GM21423 (cell line): ENCODE data around the gene QSOX2.

ENCODE experiments used
- ATAC-seq: cut with Tn5 transposase; IDR thresholded peaks from one replicate; pipeline ENCODE4 v1.9.1; 2021; ENCODE audit warnings: mild to moderate bottlenecking, moderate library complexity; ENCODE audit not compliant: unreplicated experiment

Gene QSOX2

DNA sequence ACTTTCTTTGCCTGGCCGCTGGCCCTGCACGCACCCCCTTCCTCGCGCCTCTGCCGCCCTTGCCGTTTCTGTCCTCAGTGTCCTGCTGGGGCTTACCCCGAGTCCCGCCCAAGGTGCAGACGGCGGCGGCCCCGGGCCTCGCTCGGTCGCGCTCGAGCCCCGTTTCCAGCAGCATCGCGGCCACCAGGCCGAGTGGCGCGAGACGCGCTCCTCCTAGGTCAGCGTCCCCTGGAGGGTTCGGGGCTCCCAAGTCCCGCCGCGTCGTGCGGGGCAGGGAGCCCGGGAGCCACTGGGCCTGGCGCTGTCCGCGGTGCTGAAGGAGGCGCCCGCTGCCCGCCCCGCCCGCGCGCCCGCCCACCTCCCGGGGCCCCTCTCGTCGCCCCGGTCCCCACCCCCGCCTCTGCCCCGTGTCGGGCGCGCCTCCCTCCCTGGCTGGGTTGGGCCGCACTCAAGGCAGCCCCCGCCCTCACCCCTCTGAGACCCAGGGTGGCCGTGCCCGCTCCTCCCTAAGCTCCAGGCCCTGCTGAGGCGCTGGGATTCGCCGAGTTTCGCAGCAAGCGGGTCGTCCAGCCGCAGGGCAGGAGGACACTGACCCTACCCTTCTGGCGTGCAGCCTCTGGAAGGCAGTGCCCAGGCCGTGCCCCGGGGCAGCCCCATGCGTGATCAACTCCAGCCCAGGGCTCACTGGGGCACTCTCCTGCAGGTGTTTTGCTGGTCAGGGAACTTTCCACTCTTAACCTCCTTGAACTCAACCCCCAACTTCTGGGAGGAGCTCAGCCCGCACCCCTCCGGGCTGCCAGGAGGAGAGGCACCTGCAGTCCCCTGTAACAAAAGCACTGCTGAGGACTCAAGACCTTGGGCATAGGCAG lies 40.5 kb downstream of the QSOX2 start, which contains the start of gene LHX3:
Gene LHX3, minus strand, starts transcription at position 291 of the 869 bp plus-strand sequence. Its CDS starts 116 bp downstream, at position 175.
- ATAC-seq: no peak

GRCh38 chr9:136204145-136204805 lies 41.3 kb downstream of the QSOX2 start:
- no peak for ATAC-seq

GRCh38 chr9:136203408-136204144 lies 42.0 kb downstream of the QSOX2 start:
- ATAC-seq: no peak

DNA sequence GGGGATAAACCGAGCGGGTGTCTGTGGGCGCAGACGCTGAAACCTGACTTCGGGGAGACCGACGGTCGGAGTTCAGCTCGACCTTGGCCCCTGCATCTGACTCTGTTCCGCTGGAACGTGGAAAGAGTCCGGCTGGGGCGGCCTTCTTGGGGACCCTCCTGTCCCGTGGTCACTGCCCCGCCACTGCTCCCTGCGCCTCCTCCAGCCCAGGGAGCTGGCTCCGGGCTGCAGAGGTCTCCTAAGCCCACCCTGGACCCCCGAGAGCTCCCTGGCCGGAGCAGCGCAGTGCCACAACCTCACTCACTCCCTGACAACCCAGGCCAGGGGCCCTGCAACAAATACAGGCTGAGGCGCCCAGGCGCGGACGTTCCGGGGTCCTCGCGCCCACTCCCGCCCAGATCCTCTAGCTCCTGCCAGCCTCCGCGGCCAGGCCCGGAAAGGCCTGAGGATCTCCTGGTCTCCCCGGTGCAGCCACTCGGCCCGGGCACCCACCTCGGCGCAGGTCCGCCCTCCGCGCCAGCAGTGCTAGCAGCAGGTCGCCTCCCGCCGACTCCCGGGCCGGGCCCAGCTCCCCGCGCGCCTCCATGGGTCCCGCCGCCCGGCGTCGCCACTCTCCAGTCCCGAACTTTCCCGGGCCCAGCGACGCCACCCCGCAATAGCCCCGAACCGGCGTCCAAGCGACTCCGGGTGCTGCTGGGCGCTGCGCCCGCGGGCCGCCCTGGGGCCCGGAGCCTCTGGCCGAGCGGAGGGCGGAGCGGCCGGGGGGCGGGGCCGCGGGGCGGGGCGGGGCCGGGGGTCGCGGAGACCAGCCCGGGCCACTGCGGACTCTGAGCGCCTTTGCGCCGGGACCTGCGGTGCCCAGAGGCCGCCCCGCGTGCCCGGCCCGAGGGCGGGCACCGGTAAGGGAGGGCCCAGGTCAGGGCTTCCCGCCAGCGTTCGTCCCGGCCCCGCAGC lies 42.9 kb downstream of the QSOX2 start:
- no peak for ATAC-seq

DNA sequence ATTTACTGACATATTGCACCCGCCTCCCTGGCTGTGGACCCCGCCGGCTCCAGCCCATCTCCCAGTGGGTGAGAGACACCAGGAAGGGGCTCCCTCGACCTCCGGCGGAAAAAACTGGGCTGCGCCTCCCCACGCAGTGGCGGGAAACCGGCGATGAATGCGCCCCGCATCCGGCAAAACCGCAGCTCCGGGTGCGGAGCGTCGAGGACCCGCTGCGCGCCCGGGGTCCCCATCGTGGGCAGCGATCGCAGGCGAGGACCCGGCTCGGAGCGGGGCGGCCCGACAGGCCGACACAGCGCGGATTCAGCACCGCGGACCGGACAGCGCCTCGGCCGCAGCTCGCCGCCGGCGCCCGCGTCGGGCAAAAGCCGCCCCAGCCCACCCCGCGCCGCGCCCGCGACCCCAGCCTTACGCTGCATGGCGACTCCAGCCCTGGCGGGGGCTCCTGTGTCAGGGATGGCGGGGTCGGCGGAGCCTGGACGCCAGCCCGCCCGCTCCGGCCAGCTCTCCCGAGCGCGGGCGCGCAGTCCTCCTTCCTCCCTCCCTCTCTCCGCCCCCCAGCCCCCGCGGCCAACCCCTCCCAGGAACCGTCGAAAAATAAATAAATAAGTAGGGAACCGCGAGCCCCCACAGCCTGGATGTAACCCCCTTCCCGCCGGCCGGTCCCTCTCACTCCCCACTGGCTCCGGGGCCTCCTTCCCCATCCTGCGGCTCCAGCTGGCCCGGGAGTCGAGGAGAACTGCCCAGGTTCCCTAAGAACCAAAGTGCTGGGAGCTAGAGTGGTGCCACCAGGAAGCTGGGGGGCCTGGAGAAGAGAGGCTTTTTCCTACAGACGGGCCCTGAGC lies 43.8 kb downstream of the QSOX2 start:
- no peak for ATAC-seq

DNA sequence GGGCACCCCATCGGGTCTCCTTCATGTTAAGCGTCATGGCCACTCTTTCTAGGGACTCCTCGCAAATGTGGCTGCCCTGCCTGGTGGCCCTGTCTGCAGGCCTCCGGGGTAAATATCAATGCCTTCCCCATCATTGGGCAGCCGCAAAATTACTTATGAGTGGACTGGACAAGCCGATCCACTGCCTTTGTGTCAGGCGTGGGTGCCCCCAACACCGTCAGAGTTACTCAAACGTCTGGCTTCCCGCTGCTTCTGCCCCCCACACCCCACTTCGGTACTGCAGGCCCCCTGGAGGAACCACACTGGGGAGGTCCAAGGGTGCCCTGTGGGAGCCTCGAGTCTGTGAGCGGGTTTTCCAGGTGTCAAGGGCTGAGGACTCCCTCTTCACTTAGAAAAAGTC lies 44.4 kb downstream of the QSOX2 start:
- ATAC-seq: no peak

- ATAC-seq: no peak
Observed at GRCh38 chr9:136200424-136200823, 45.2 kb downstream of the QSOX2 start.

- ATAC-seq: no peak
Observed at GRCh38 chr9:136199391-136200288, 46.0 kb downstream of the QSOX2 start.

DNA sequence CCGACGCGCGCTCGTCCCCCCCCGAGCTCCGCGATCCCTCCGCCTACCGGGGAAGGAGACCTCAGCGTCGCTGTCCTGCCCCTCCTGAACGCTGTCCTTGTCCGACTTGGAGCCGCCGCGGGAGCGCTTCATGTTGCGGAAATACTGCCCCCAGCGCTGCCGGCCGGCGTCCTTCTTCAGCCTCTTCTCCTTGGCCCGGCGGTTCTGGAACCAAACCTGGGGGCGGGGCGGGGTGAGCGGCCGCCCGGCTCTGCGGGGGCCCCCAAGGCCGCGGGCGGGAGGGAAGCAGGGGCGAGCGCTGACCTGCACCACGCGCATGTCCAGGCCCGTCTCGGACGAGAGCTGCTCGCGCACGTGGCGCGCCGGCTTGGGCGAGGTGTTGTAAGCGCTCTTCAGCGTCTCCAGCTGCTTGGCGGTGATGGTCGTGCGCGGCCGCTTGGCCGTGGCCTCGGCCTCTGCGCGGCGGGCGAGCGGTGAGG lies 47.0 kb downstream of the QSOX2 start:
- no peak for ATAC-seq

GRCh38 chr9:136197930-136198604 lies 47.5 kb downstream of the QSOX2 start:
- no peak for ATAC-seq

GRCh38 chr9:136197084-136197875 lies 48.3 kb downstream of the QSOX2 start:
- no peak for ATAC-seq

DNA sequence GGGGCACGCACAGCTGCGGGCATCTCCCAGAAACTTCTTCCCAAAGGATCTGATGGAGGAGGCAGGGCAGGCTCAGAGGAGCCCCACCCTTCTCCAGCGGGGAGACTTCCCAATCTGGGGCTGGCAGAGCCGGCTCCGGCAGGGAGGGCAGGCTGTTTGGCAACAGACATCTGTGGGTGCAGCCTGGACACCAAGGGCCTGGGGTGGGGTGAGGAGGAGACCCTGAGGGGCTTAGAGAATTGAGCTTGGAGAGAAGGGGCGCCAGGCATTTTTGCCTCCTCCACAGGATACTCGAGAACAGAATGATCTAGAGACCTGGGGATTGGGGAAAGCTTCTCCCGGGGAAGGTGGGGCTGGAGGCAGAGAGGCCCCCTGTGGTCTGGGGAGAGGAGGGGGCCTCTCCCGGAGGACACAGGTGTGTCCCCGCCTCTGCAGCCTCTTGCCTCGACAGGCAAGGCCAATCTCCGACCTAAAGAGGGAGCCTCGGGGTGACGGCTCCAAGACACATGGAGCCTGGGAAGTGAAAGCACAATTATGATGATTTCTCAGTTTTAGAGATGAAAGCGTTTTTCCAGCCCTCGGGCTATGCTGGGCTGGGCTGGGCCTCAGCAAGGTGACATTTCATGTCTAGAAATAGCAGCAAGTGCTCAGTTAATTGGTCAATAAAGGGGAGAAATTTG lies 49.1 kb downstream of the QSOX2 start:
- ATAC-seq: no peak

GRCh38 chr9:136194540-136194939 lies 51.1 kb downstream of the QSOX2 start:
- ATAC-seq: no peak

GRCh38 chr9:136193891-136194279 lies 51.7 kb downstream of the QSOX2 start:
- ATAC-seq: no peak

- ATAC-seq: no peak
Observed at GRCh38 chr9:136193127-136193890, 52.3 kb downstream of the QSOX2 start.
